Neural progenitor cell (in vitro differentiated cells): Measurements from ENCODE around the gene IGHMBP2. TPM values are rescaled to one million over a fixed set of nuclear protein-coding genes. Genes with fewer than 3 reads are reported as not detected.

Source experiments
- DNase-seq: peaks from one replicate; pipeline ENCODE4 v3.0.0-alpha.2; 2016; ENCODE audit warnings: low spot score
- H2AFZ ChIP-seq: fragments of 200-600 bp; sonication (generic); replicated peaks from 2 replicates; pipeline ENCODE4 v1.6.1; 2016; ENCODE audit warnings: antibody characterized with exemption
- H3F3A ChIP-seq: fragments of 200-600 bp; sonication (generic); 2 replicates; pipeline ENCODE4 v1.6.1; 2016; ENCODE audit warnings: antibody characterized with exemption, low read depth
- H3K27ac ChIP-seq: fragments of 200-600 bp; sonication (generic); 2 replicates; pipeline ENCODE4 v1.5.1; 2016; ENCODE audit warnings: mild to moderate bottlenecking
- H3K27me3 ChIP-seq: fragments of 200-600 bp; sonication (generic); 2 replicates; pipeline ENCODE4 v1.6.1; 2016; ENCODE audit warnings: mild to moderate bottlenecking, moderate library complexity
- H3K36me3 ChIP-seq: fragments of 200-600 bp; sonication (generic); 2 replicates; pipeline ENCODE4 v1.5.1; 2016
- H3K4me1 ChIP-seq: fragments of 200-600 bp; sonication (generic); 2 replicates; pipeline ENCODE4 v1.6.1; 2016; ENCODE audit warnings: mixed run types
- H3K4me2 ChIP-seq: fragments of 200-600 bp; sonication (generic); 2 replicates; pipeline ENCODE4 v1.6.1; 2016
- H3K4me3 ChIP-seq: fragments of 200-600 bp; sonication (generic); 2 replicates; pipeline ENCODE4 v1.5.1; 2016
- H3K79me2 ChIP-seq: fragments of 200-600 bp; sonication (generic); 2 replicates; pipeline ENCODE4 v1.6.1; 2016; ENCODE audit warnings: low read depth
- H3K9ac ChIP-seq: fragments of 200-600 bp; sonication (generic); 2 replicates; pipeline ENCODE4 v1.6.1; 2016
- H3K9me3 ChIP-seq: fragments of 200-600 bp; sonication (generic); 2 replicates; pipeline ENCODE4 v1.5.1; 2016; ENCODE audit warnings: low read depth
- H4K20me1 ChIP-seq: fragments of 200-600 bp; sonication (generic); 2 replicates; pipeline ENCODE4 v1.6.1; 2016; ENCODE audit warnings: low read depth
- H3K27ac Mint-ChIP-seq: 3 replicates; pipeline ENCODE4 v1.8.0; 2021; ENCODE audit warnings: mixed read lengths
- H3K27me3 Mint-ChIP-seq: 2 replicates; pipeline ENCODE4 v1.8.0; 2022; ENCODE audit warnings: low read depth, mild to moderate bottlenecking, inconsistent platforms, moderate library complexity, mixed read lengths; ENCODE audit not compliant: insufficient read depth
- H3K36me3 Mint-ChIP-seq: 3 replicates; pipeline ENCODE4 v1.8.0; 2021; ENCODE audit warnings: mixed read lengths
- H3K4me1 Mint-ChIP-seq: 3 replicates; pipeline ENCODE4 v1.8.0; 2021; ENCODE audit warnings: mixed read lengths
- H3K4me3 Mint-ChIP-seq: 3 replicates; pipeline ENCODE4 v1.8.0; 2021; ENCODE audit warnings: mild to moderate bottlenecking, moderate library complexity, mixed read lengths
- H3K9me3 Mint-ChIP-seq: 3 replicates; pipeline ENCODE4 v1.8.0; 2020; ENCODE audit warnings: mixed read lengths
- CTCF ChIP-seq: fragments of 200-600 bp; sonication (generic); IDR thresholded peaks from 2 replicates; pipeline ENCODE4 v1.5.1; 2017; ENCODE audit warnings: antibody characterized with exemption, mild to moderate bottlenecking
- EZH2 ChIP-seq: fragments of 200-600 bp; sonication (generic); IDR thresholded peaks from 2 replicates; pipeline ENCODE4 v1.6.1; 2017; ENCODE audit warnings: antibody characterized with exemption, mild to moderate bottlenecking, moderate library complexity
- EZH2phosphoT487 ChIP-seq: fragments of 200-600 bp; sonication (generic); IDR thresholded peaks from 2 replicates; pipeline ENCODE4 v1.6.1; 2017; ENCODE audit warnings: antibody characterized with exemption
- total RNA-seq: library from RNA; depleted of rRNA; stranded (reverse); fragments of >200 nt; gene quantifications from 2 replicates; pipeline ENCODE4 v1.2.3, GENCODE V29; 2015; ENCODE audit warnings: low replicate concordance

Gene IGHMBP2
- total RNA-seq, 1 donor from 2014 or later = 13.6 TPM

- Histone ChIP-seq H3K27ac (no peak overlapping the region), H3K4me3 (no peak overlapping the region), H3K4me1 (peaks cover 18% of the 10 kb centered on the region), H3F3A (peaks cover 11% of the 10 kb centered on the region), H3K4me2 (no peak overlapping the region), H4K20me1 (peaks cover 7% of the 10 kb centered on the region), H3K9me3 (no peaks in the 10 kb centered on the region), H3K27me3 (no peaks in the 10 kb centered on the region), H3K36me3 (no peaks in the 10 kb centered on the region), H3K9ac (no peak overlapping the region), H2AFZ (no peak overlapping the region), H3K79me2 (no peaks in the 10 kb centered on the region)
- H3K27ac Mint-ChIP-seq = no peak overlapping the region
- H3K9me3 Mint-ChIP-seq = no peaks in the 10 kb centered on the region
- H3K4me1 Mint-ChIP-seq = peaks cover 29% of the 10 kb centered on the region
- no peak for TF ChIP-seq EZH2phosphoT487
- TF ChIP-seq EZH2 = no peak
- no peak for TF ChIP-seq CTCF
- DNase-seq = no peak
- no peak overlapping the region for H3K4me3 Mint-ChIP-seq
- no peaks in the 10 kb centered on the region for H3K36me3 Mint-ChIP-seq
- H3K27me3 Mint-ChIP-seq = peaks cover 7% of the 10 kb centered on the region
Observed at GRCh38 chr11:68948935-68949334, 45.2 kb downstream of the IGHMBP2 start.

GRCh38 chr11:68950270-68950669, 46.6 kb downstream of the IGHMBP2 start:
- Histone ChIP-seq H3K36me3 (no peaks in the 10 kb centered on the region), H3K9me3 (no peaks in the 10 kb centered on the region), H3K4me3 (peak overlapping the region; percentile 31), H3F3A (peaks cover 11% of the 10 kb centered on the region), H4K20me1 (peaks cover 7% of the 10 kb centered on the region), H3K9ac (no peak overlapping the region), H3K79me2 (no peaks in the 10 kb centered on the region), H2AFZ (no peak overlapping the region), H3K27ac (no peak overlapping the region), H3K4me1 (peaks cover 18% of the 10 kb centered on the region), H3K4me2 (peak overlapping the region; percentile 74), H3K27me3 (no peaks in the 10 kb centered on the region)
- Mint-ChIP-seq H3K27me3 (peaks cover 7% of the 10 kb centered on the region), H3K36me3 (no peaks in the 10 kb centered on the region), H3K9me3 (no peaks in the 10 kb centered on the region), H3K4me3 (peak overlapping the region; percentile 52), H3K27ac (peak overlapping the region; percentile 85), H3K4me1 (peaks cover 35% of the 10 kb centered on the region)
- TF ChIP-seq EZH2 (no peak), CTCF (peak; percentile 63), EZH2phosphoT487 (no peak)
- peak; percentile 79 for DNase-seq

- Histone ChIP-seq H3K36me3 (no peaks in the 10 kb centered on the region), H3K4me3 (peak overlapping the region; percentile 31), H2AFZ (no peak overlapping the region), H3K9ac (no peak overlapping the region), H3F3A (peaks cover 11% of the 10 kb centered on the region), H3K9me3 (no peaks in the 10 kb centered on the region), H3K27ac (no peak overlapping the region), H3K4me2 (peak overlapping the region; percentile 74), H3K79me2 (no peaks in the 10 kb centered on the region), H4K20me1 (peaks cover 7% of the 10 kb centered on the region), H3K27me3 (no peaks in the 10 kb centered on the region), H3K4me1 (peaks cover 18% of the 10 kb centered on the region)
- peaks cover 36% of the 10 kb centered on the region for H3K4me1 Mint-ChIP-seq
- H3K36me3 Mint-ChIP-seq = no peaks in the 10 kb centered on the region
- TF ChIP-seq EZH2 (no peak), EZH2phosphoT487 (no peak), CTCF (no peak)
- peaks cover 7% of the 10 kb centered on the region for H3K27me3 Mint-ChIP-seq
- H3K4me3 Mint-ChIP-seq = peak overlapping the region; percentile 52
- peak overlapping the region; percentile 29 for H3K27ac Mint-ChIP-seq
- peak; percentile 87 for DNase-seq
- H3K9me3 Mint-ChIP-seq = no peaks in the 10 kb centered on the region
Observed at GRCh38 chr11:68950762-68951161, 47.1 kb downstream of the IGHMBP2 start.
